ENCODE results near the gene DPH6.

Gene DPH6

DNA sequence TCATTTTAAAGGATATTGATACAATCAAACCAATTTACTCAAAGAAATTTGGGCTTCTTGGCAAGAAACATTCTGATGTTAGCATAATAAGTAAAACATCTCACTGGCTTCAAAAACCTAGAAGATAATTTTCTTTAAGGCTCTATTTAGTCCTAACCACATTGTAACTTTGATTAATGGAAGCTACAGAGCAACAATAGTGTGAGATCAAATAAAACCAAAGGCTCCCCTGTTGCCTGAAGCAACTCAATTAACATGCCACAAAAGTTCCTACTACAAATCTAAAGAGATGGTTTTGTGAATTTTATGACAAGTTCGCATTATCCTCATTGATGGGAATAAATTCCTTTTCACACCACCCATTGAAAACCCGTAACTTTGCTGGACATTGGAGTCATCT lies 5.9 kb downstream of the DPH6 start:
- no peak for DNase-seq

DNA sequence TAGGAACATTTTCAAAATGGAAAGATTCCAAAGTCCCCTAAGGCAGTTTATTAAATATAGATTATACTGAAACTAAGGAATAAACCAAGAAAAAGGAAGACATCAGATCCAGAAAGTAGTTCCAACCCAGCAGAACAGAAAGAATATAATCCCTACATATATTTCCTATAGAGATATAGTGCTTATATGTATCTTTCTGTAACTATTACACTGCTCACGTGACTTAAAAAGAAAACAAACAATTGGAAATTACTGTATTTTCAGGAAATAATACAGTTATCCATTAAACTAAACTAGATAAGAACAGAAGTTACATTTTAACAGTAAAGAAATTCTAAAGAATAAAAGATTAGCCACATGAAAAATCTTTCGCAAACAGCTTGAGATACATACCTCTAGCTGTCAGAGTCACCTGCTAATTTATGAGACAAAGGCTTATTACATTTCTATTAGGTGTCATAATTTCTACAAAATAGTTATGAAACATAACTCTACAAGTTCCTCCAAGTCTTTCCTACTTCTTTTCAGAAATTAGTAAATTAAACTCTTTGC lies 10.5 kb downstream of the DPH6 start:
- no peak for DNase-seq

DNA sequence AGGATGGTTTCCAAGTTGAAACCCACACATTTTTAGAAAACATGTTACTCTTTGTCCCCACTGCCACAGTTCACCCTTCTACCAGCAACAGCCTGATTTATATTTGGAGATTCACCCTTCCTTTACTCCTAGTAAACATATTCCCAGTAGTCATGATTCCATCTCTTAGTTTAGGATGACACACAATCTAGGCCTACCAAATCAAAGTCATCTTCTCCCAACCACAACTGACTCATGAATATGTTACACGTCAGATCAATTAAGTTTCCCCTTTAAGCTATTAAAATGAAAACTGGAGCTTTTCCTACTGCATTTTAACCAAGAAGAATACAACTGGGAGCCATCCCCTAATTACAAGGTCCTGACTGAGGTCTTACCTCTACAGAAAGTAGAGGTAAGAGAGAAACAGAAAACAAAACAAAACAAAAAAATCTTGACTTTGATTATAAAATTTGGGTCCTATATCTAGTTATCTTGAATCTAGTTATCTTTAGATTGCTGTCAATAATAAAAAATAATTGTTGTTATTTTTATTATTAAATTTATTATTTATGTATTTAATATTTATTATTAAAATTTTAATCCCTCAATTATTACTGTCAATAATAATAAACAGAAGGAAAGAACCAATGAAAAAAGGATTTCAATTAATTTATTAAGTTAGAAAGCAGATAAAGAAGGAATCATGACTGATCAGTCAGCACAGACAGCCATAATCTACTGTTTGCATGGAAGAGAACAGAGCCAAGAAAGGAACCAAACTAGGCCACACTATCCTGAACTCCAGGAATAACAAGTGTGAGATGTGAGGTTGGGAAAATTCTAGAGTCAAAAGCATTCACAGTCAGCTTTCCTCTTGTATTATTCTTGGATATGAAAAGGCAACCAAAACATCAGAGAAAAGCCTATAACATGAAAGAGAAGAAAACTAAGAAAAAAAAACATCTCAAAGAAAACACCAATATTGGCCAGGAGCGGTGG lies 12.5 kb downstream of the DPH6 start:
- DNase-seq, result no peak

DNA sequence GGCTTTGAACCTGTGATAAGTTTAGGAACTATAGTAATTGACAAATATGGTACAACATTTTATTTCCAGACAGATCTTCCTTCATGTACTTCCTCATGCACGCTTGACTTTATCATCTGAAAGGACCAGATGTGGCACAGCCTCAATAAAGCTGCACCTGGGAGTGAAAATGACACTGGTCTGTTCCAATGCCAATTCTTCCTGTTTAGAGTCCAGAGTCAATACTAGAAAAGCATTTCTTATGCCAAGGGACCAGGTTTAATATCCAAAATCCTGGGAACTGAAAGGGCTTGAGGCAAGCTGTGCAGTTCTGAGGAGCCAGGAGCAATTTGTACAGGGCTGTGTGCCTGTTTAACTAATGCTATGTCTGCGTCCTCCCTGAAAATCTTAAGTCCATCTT lies 15.3 kb downstream of the DPH6 start:
- DNase-seq, result no peak

DNA sequence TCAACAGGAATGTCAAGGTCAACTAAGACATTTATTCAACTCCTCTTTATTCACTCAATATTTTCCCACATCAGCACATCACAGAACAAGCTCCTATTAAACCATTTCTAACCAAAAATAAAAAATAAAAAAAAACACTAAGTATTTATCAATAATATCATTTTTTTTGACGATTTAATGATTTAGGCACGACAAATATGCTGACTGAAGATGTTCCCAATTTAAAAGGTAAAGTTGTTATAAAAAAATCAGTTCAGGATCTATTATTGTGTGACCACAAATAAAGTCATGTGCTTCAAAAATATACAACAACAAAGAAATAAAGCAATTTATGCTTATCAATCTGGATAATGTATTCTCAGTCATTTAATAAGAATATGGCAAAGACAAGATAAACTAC lies 16.2 kb downstream of the DPH6 start:
- no peak for DNase-seq

DNA sequence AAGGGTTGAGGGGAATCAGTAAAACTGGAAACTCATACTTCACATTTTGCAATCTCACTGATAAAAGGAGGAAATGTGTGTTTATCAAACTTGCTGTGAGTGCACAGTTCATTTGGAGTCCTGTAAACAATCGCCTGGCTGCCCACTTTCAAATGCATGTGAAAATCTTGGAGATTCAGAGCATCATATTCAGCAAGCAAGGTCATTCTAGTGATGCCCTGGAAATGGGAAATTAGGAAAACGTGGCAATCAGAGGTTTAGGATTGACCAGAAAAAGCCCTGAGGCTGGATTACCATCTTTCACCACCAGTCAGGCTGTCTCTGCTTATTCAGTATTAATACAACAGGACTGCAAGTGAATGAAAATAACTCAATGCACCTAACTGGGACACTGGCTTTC lies 23.9 kb downstream of the DPH6 start:
- DNase-seq, result no peak

DNA sequence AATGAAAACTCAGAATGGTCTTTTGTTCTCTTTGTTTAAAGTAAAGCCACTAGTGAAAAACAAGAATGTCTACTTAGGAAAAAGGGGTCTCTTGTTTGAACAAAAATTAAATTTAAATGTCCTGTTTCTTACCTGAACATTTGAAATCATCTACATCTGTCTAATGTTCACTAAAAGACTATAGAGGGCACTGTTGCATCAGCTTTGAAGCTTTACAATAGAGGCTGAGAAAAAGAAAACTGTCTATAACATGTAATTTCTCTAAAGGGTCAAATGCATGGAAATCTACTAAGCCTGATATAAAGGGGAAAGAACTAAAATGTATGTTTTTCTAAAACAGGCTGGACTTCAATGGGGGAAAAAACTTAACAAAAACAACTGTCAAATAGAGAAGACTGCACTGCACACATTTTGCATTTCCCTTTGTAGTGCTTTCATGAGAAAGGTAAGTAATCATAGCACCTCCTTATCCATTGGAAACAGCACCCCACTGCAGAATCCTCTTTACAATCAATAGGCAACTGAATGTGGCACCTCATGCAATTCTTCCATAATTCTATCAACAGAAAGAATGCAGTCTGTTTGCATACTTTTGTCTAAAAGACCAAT lies 26.3 kb downstream of the DPH6 start:
- no peak for DNase-seq

DNA sequence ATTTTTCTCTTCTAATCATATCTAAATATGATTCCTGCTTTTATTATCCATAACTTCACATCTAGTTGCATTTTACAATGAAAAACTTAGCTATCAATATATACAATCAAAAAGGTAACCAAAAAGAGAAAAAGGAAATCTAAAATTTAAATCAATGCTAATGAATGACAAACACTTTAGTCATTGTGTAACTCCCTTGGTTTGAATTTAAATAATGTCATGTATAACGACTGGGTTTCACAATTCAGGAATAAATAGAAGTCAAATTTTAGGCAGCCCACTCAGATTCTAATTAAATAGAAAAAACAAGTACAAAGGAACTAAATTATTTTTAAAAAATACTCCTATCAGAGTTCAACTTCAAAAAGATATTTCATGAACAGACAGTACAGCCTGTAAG lies 26.9 kb downstream of the DPH6 start:
- DNase-seq, result no peak

DNA sequence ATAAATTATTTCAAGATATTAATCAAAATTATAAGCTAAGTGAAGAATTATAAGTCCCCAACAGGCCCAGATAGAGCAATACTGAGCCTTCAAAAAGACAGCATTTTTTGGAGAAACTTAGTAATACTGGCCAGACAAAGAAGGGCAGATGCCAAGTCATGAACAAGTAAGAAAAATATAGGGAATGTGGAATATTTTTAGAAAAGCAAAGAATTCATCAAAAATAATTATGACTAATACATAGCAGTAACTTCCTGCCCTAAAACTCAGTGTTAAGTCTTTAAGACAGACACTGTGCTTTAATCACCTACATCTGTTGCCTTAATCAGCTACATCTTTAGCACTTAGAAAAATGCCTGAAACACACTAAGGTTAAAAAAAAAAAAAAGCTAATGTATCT lies 31.2 kb downstream of the DPH6 start:
- DNase-seq, result no peak

DNA sequence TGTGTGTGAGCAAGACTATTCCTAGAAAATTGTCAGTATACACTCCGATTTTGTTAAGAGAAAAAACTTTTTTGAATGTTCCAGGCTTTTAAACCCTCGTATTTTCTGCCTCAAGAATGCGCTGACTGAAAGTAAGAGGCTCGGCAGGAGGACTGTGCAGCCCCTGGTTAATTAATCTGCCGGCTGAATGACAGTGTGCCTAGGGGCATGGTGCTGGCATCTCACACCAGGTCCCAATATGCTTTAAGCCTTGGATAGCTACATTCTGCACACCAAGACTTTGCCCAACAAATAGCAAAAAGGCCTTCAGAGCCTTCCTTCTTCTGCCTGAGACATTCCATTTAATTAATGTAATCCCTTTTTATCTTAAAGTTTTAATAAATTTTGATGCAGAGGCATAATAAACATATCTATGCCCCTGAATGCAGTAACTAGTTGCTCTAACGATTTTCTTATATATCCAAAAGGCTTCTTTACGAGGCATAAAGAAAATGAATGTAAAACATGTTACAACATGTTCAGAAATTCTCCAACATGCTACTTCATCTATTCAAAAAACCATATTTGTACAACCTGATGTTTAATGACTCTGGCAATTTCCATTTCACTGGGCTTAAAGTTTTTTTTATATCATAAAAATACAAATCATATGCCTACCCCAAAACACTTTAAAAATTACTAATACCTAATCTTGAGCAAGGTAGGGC lies 37.9 kb downstream of the DPH6 start:
- DNase-seq, result no peak

DNA sequence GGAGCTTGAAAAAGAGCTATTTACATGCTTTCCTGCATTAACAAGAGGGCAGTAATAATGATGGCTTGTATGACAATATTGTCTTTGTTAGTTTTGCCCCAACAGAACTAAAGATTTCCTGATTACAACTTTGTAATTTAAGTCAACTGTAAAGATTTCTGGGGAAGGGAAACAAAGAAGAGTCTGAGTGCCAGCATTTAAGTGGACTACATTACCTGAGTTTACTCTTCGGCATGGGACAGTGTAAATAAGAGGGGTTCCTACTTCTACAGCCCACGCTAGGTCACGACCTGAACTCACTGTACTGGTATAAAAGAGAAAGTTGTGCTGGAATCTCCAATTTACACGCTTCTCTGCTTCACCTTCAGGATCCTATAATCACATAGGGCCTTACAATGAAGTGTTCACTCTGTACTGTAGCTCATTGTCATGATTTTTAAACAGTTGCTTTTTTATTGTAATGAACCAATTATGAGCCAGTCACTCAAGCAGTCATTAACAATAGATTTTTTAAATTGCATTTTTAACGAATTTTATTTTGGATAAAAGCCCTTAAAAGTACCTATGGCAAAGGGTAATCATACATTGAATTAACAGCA lies 39.6 kb downstream of the DPH6 start:
- DNase-seq, result peak; percentile 36

DNA sequence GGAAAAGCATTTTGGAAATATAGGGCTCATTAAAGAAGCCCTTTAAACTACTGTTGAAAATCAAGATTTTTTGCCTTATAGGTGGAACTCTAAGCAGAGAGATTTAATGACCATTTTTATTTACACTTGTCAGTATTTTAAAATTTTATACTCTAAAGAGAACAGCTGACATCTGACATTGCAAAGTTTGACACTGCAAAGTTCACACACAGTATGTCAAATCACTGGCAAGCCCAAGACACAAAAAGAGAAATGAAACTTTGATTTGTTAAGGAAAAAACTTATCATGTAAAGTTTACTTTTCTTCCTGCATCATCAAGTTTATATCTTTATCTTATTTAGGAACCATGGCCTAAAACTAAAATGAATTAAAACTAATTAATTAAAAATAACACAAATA lies 40.2 kb downstream of the DPH6 start:
- no peak for DNase-seq

DNA sequence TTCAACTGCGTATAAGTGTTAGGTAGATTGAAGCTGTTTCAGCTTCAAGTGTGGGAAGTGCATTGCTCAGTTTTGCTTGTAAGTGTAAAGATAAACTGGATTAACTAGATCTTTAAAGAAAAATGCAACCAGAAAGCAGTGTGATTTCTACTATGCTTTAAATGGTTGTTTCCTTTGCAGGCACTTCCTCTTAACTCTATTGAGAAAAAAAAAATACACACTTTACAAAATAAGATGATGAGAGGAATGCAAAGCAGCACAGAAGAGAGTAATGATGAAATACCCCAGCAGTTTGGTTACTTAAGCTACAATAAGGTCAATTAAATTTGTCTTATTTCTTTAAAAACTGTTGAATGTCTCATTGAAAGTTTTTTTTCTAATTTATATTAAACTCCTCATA lies 40.8 kb downstream of the DPH6 start:
- no peak for DNase-seq

DNA sequence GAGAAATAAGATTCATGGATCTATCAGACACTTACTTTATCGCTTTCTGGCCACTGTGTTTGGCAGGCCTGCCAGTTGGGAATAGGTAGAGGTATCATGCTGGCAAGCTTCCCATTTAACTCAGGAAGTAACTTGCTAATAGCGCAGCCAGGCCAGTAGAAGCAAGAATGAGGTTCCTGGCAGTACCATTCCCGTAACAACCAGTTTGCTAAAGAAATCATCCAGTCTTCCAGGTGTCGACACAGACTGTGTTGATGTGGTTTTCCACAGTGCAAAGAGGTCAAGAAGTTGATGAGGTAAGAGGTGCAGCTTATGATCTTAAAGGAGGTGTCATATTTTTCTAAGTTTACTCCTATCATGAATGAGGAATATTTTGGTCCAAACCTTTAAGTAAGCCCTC lies 46.2 kb downstream of the DPH6 start:
- DNase-seq, result no peak

DNA sequence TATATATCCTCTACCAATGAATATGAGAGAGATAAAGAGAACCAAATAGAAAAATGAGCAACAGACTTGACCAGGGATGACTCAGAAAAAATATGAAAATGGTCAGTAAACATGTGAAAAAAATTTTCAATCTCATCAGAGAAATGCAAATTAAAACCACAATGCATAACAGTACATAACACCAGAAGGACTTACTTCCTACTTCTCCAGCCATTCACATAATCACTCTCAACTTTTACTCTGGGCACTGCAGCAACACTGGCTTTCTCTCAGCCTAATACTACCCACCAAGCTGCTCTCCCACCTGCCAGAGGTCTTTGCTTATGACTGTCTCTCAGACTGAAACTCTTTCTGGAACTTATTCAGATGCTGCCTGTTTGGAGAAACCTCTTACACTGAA lies 49.4 kb downstream of the DPH6 start:
- no peak for DNase-seq

DNA sequence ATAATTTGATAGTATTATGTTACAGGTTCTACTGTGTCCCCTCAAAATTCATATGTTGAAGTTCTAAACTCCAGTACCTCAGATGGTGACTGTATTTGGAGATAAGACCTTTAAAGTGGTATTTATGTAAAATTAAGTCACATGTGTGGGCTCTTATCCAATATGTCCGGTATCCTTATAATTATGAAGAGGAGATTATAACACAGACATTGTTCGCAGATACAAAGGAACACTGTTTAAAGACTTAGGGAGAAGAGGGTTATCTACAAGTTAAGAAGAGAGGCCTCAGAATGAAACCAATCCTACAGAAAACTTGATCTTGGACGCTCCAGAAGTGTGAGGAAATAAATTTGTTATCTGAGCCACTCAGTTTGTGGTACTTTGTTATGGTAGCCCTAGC lies 50.9 kb downstream of the DPH6 start:
- DNase-seq, result no peak

DNA sequence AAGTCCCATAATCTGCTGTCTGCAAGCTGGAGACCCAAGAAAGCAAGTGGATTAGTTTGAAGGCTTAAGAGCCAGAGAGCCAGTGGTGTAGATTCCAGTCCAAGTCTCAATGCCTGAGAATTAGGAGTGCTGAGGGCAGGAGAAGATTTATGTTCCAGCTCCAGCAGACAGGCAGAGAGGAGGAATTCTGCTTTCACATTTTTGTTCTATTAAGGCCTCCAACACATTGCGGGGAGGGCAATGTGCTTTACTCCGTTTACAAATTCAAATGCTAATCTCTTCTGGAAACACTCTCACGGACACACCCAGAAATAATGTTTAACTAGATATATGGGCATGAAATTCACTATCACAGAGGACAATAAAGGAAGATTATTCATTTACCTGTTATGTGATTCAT lies 54.0 kb downstream of the DPH6 start:
- no peak for DNase-seq

DNA sequence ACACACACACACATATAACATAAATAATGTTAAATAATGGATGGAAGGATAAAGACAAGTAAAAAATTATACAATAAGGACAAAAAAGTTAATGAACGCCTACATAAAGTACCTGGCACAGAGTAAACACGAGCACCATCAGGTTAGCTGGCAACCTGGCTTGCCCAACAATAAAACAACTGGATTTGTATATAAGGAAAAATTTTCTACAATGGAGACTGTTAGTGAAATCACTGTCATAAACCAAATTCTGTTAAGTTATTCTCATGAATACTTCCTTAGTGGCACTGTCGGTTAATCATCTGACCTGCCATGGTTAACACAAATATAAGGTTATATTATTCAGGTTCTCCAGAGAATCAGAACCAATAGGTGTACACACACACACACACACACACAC lies 54.8 kb downstream of the DPH6 start:
- no peak for DNase-seq

DNA sequence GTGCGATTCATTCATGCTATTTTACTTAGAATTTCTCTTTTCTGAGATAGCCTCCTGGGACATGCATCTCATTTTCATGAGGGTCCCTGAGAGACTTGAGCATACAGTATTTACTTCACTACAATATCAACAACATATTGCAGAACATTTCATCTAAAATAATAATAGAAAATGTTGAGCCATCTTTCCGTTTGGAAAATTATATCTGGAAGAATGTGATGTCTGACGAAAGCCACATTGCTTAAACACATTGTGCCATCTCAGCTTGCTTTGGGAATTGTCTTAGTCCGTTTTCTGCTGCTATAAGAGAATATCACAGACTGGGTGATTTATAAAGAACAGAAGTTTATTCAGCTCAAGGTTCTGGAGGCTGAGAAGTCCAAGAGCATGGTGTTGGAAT lies 55.5 kb downstream of the DPH6 start:
- DNase-seq, result no peak

DNA sequence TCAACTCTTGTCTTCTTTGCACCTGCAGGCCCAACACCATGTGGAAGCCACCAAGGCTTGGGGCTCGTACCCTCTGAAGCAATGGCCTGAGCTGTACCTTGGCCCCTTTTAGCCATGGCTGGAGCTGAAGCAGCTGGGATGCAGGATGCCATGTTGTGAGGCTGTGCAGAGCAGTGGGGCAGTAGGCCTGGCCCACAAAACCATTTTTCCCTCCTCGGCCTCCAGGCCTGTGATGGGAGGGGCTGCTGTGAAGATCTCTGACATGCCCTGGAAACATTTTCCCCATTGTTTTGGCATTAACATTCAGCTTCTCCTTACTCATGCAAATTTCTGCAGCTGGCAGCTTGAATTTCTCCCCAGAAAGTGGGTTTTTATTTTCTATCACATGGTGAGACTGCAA lies 58.5 kb downstream of the DPH6 start:
- no peak for DNase-seq

DNA sequence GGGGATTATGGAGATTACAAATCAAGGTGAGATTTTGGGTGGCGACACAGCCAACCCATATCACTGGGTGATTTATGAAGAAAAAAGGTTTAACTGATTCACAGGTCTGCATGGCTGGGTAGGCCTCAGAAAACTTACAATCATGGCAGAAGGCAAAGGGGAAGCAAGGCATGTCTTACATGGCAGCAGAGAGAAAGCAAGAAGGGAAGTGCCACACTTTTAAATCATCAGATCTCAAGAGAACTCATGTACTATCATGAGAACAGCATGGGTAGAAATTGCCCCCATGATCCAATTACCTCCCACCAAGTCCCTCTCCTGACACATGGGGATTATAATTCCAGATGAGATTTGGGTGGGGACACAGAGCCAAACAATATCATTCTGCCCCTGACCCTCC lies 59.7 kb downstream of the DPH6 start:
- no peak for DNase-seq

DNA sequence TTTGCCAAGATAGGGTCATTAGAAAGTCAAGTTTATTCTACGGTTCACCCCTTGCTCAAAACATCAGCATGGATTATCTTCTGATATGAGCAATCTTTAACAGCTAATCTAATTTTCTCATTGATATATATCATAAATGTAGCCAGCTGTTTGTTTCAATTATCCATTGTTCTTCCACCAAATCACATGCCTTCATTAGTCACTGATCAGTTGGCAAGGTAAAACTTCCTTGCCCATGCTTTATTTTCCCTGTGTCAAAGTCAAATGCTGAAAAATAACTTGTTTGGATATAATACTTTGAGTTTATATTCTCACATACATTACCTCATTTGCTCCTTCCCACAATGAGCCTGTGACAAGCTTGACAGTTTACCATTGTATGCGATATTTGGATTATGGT lies 60.6 kb downstream of the DPH6 start:
- no peak for DNase-seq

DNA sequence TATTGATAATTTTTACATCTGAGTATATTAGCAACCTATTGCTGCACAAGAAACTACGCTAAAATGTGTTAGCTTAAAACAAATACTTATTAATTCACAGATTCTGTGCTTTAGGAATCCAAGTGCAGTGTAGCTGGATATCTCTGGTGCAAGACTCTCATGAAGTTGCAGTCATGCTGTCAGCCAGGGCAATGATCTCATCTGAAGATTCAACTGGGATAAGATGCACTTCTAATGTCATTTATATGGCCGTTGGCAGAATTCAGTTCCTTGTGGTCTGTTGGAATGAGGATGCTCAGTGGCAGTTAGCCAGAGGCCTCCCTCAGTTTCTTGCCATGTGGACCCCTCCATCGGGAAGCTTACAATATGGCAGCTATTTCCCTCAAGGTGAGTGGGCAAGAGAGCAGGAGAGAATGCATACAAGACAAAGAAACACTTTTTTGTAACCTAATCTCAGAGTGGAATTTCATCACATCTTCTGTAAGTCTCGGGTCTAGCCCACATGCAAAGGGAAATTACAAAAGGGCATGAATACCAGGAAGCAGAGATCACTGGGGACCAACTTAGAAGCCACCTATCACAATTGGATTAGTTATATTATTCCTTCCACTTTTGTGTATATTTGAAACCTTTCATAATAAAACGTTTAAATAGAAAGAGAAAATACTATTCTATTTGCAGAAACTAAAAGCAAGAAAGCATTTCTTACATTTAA lies 61.6 kb downstream of the DPH6 start:
- DNase-seq, result no peak
